ENCODE measurements around the gene ZNF562.
"Not testable (repeated sequence)": the region's sequence is repeated elsewhere in the genome, so short reads cannot be mapped to it uniquely, and the experiment has no call there.

ZNF562 gene

DNA sequence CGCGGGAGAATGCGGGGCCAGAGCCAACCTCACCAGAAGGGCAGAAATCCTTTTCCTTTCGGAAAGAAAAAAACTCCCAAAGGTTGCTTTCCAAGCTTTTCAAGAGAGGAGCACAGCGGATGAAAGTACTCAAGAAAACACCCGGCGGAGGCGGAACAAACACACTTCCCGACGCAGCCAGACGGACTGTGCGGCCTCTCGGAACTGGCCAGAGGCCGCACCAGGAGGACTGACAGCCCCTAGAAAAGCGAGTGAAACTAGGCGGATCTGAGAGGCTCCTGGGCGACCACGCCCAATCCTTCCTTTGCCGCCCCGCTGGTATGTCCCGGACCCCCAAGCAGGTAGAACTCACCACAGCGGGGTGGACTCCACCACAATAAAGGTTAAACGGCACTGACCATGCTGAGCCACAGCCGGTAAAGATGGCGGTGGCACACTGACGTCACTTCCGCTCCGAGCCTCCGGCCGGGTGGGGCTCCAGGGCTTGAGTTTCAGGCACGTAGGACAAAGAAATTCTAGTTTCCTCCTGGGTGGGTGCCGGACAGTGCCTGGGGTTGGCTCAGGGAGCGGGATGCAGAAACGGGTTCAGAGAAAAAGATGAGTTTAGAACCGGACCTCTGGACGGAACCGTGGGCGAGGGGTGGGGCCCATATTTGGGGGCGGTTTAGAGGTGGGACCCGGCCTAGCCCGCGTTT lies at the start of gene ZNF562:
Gene ZNF562, minus strand, starts transcription at position 438 of the 695 bp plus-strand sequence. CDS start 14,356 bp downstream, outside the sequence.
- DNase-seq (ENCODE audit: low spot score), result peak; percentile 90

- DNase-seq (ENCODE audit: low spot score), result no peak
Observed at GRCh38 chr19:9724157-9724556, 49.3 kb upstream of the ZNF562 start.

GRCh38 chr19:9721861-9722260 lies 47.0 kb upstream of the ZNF562 start:
- no peak for DNase-seq (ENCODE audit: low spot score)

DNA sequence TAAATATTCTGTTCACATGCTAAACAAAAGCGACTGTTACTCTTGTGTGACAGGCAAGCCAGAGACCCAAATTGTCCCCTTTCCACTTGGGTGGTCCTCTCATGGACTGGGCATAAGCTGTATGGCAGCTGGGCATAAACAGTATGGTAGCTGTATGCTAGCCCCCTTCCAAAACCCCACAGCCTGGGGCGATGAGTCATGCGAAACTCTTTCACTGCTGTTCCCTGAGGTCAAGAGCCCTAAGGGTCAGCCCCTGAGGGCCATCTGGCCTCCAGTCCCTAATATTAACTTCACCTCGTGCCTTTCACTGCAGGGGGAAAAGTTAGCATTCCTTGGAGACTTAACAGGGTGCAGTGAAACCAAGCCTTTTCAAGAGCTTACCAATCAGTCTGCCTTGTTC lies 45.6 kb upstream of the ZNF562 start:
- DNase-seq (ENCODE audit: low spot score), result no peak

DNA sequence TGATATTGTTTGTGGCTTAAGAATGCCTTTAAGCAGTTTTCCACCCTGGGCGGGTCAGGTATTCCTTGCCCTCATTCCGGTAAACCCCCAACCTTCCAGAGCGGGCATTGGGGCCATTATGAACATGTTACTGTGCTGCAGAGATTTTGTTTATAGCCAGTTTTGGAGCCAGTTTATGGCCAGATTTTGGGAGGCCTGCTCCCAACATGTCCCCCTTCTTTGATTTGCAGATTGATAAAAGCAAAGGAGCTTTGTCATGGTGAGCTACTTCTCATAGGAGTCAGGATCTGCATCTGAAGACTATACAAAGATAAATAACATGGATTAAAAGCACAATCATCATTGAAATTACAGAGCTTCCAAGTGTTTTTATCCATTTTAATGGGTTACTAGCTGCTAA lies 36.9 kb upstream of the ZNF562 start:
- DNase-seq (ENCODE audit: low spot score), result no peak

DNA sequence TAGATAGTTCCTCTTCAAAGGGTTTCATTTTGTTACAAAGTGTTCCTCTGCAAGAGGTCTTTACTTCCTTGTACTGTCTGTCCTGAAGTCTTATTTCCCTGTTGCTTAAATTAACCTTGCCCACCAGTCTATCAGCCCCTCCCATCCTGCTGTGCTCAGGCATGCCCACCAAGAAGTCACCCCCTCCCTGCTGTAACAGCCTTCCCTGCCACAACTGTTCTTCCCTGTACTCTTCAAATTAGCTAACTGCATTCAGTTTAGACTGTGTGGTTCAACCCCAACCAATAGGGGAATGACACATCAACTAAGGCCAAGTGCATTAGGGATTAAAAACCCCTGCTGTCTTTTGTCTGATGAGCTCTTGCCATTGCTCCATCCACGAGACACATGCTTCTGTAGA lies 34.4 kb upstream of the ZNF562 start:
- no peak for DNase-seq (ENCODE audit: low spot score)

DNA sequence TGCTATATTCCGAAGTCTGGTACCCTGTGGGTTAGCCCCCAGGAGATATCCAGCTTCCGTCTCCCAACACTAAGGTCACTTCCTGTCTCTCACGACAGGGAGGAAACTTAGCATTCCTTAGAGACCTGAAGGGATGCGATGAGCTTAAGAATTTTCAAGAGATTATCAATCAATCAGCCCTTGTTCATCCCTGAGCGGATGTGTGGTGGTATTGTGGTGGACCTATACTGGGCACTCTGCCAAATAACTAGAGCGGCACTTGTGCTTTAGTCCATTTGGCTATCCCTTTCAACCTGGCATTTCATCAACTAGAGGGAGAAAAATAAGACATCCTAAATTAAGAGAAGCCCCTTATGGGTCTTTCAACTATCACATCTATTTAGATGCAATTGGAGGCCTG lies 30.9 kb upstream of the ZNF562 start:
- DNase-seq (ENCODE audit: low spot score), result no peak

DNA sequence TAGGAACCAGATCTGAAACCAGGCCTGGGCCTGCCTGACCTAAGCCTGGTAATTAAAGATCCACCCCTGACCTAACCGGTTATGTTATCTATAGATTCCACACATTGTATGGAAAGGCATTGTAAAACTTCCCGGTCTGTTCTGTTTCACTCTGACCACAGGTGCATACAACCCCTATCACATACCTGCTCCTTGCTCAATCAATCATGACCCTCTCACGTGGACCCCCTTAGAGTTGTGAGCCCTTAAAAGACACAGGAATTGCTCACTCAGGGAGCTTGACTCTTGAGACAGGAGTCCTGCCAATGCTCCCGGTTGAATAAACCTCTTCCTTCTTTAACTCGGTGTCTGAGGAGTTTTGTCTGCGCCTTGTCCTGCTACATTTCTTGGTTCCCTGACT lies 27.3 kb upstream of the ZNF562 start:
- DNase-seq (ENCODE audit: low spot score), result no peak

DNA sequence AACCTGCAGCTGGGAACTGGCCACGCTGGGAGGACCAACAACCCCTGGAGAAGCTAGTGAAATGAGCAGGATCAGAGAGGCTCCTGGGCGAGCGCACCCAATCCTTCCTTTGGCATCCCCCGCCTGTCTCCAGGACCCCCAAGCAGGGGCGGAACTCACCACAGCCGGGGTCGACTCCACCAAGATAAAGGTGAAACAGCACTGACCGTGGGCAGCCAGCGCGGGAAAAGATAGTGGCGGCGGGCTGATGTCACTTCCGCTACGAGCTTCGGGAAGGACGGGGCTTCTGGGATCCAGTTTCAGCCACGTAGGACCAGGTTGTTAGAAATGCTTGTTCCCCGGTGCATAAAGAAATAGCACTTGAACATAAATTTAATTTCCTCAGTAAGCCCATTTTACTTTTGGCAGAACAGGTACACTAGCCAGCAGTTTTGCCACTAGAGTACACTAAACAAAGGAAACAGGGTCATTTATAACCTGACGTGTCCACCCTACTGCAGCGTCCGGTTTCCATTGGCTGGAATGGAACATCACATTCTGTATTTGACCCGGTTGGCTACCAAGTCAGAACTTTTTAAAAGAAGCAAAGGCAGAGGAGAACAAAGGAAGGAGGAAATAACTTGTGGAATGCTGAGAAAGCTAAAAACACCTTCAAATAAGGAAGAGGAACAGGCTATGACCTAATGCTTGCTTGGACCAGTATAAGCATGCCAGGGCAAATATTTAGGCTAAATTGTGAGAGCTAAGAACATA lies 25.5 kb upstream of the ZNF562 start:
- no peak for DNase-seq (ENCODE audit: low spot score)

DNA sequence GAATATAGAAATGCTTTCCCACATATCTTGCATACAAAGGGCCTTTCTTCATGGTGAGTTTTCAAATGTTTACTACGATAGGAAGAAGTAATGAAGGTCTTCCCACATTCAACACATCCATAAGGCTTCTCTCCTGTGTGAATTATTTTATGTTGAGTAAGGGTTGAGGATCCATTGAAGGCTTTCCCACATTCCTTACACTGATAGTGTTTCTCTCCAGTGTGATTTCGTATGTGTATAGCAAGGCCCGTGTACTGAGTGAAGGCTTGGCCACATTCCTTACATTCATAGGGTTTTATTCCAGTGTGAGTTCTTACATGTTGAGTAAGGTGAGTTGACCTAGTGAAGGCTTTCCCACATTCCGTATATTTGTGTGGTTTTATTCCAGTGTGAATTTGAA lies 15.4 kb upstream of the ZNF562 start:
- not testable (repeated sequence) for DNase-seq (ENCODE audit: low spot score)

DNA sequence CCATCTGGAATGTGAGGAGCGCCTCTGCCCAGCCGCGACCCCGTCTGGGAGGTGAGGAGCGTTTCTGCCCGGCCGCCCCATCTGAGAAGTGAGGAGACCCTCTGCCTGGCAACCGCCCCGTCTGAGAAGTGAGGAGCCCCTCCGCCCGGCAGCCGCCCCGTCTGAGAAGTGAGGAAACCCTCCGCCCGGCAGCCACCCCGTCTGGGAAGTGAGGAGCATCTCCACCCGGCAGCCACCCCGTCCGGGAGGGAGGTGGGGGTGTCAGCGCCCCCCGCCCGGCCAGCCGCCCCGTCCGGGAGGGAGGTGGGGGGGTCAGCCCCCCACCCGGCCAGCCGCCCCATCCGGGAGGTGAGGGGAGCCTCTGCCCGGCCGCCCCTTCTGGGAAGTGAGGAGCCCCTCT lies 5.1 kb upstream of the ZNF562 start:
- not testable (repeated sequence) for DNase-seq (ENCODE audit: low spot score)

- DNase-seq (ENCODE audit: low spot score), result not testable (repeated sequence)
Observed at GRCh38 chr19:9675358-9675901, 530 bp upstream of the ZNF562 start.

GRCh38 chr19:9673912-9674662 lies 813 bp downstream of the ZNF562 start:
- no peak for DNase-seq (ENCODE audit: low spot score)

GRCh38 chr19:9672893-9673292 lies 2.0 kb downstream of the ZNF562 start:
- DNase-seq (ENCODE audit: low spot score), result no peak

DNA sequence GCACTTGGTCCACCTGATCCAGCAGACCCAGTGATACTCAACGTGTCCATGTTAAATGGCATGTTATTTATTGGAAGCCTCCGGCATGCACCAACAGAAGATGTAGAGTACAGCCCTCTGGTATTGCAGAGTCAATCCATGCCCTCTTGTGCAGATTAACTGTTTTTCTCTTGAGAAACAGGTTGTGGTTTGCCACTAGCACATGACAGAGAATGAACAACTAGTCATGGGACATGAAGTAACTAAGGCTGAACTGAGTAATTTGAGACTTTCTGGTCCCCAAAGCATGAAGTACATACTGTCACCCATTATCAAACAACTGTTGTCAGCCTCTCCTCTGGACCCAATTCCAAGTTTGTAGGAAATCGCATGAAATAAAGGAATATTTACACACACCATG lies 3.2 kb downstream of the ZNF562 start:
- no peak for DNase-seq (ENCODE audit: low spot score)

- DNase-seq (ENCODE audit: low spot score), result no peak
Observed at GRCh38 chr19:9668544-9668943, 6.4 kb downstream of the ZNF562 start.

DNA sequence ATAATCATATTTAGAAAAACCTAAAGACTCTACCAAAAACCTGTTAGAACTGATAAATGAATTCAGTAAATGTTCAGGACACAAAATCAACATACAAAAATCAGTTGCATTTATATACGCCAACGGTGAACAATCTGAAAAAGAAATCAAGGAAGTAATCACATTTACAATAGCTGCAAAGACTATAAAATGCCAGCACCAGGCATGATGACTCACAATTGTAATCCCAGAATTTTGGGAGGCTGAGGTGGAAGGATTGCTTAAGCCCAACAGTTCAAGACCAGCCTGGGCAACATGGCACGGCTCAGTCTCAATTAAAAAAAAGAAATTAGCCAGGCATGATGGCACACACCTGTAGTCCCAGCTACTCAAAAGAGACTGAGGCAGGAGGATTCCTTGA lies 7.0 kb downstream of the ZNF562 start:
- no peak for DNase-seq (ENCODE audit: low spot score)

DNA sequence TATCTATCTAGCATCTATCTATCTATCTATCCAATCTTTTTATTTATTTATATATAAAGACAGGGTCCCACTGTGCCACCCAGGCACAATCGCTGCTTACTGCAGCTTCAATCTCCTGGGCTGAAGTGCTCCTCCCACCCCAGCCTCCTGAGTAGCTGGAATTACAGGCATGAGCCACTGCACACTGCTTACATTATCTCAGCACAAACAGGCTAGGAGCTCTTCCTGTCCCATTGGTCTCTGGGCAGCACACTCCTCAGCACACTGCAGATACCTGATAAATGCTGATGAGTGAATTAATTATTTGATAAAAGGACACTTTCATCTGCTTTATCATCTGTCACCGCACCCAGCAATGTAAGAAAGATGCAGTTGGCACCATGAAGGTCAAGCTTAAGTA lies 16.1 kb downstream of the ZNF562 start:
- DNase-seq (ENCODE audit: low spot score), result no peak

DNA sequence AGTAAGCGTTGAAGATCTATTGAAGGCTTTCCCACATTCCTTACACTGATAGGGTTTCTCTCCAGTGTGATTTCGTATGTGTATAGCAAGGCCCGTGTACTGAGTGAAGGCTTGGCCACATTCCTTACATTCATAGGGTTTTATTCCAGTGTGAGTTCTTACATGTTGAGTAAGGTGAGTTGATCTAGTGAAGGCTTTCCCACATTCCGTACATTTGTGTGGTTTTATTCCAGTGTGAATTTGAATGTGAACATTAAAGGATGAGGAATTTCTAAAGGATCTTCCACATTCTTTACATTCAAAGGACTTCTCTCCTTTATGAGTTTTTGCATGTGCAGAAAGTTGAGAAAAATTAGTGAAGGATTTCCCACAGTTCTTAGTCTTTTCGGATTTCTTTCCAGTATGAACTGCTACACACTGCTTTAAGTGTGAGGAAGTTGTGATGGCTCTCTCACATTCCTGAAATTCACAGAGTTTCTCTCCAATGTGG lies 21.8 kb downstream of the ZNF562 start:
- not testable (repeated sequence) for DNase-seq (ENCODE audit: low spot score)

DNA sequence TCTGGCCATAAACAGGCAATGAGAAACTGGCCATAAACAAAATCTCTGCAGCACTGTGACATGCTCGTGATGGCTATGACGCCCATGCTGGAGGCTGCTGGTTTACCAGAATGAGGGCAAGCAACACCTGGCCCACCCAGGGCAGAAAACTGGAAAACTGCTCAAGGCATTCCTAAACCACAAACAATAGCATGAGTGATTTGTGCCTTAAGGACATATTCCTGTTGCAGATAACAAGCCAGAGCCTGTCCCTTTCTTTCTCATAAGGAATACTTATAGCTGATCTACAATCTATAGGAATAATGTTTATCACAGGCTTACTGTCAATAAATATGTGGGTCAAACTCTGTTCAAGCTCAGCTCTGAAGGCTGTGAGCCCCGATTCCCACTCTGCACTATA lies 23.4 kb downstream of the ZNF562 start:
- DNase-seq (ENCODE audit: low spot score), result not testable (repeated sequence)

DNA sequence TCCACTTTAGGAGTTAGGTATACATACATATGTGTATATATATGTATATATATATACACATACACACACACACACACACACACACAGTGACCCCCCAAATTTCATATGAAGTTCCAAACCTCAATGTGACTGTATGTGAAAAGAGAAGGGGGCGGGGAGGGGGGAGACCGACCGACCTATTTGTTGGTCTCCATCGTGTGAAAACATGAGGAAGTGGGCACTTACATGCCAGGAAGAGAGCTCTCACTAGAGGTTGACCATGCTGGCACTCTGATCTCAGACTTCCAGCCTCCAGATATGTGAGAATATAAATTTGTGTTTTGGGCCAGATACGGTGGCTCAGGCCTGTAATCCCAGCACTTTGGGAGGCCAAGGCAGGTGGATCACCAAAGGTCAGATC lies 24.6 kb downstream of the ZNF562 start:
- no peak for DNase-seq (ENCODE audit: low spot score)

- DNase-seq (ENCODE audit: low spot score), result no peak
Observed at GRCh38 chr19:9645472-9645871, 29.4 kb downstream of the ZNF562 start.

- DNase-seq (ENCODE audit: low spot score), result no peak
Observed at GRCh38 chr19:9644472-9644871, 30.4 kb downstream of the ZNF562 start.
